ENCODE results near the gene CARD6. TPM values are rescaled to one million over a fixed set of nuclear protein-coding genes. Genes with fewer than 3 reads are reported as not detected.

CARD6 gene
- total and polyA plus RNA-seq, 9 of the 15 experiments (the other 6 are each of a cell fraction or from before 2014, with no cell fraction given), result 3.5 to 8.3 (median 5.9) TPM

DNA sequence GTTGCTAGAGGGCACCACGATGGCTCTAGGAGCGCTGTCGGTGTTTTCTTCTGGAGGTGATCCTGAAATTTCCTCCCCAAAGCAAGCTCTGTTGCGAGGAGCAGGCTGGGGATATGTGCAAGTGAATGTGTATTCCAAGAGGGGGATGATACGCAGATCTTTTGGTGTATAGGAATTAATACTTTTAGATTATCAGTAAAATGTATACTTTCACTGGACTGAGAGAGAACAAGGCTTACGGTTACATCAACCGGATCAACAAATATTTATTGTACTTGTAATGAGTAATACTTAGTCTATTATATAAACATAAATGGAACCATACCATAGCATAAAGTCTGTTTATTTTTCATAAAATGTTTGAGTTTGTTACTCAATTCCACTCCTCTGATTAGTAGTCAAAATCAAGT lies 42.4 kb upstream of the CARD6 start (continued):
- TF ChIP-seq ILF3 (IDR thresholded peaks at IDR 0.05; ENCODE audit: borderline replicate concordance) (0 out of 2 replicates have a peak, but pooled peaks have one; percentile 15), XRCC5 (IDR thresholded peaks at IDR 0.05; ENCODE audit: low read depth, low read length) (no peak), PRPF4 (IDR thresholded peaks at IDR 0.05; ENCODE audit: insufficient read depth, low read depth, low read length, poor library complexity, severe bottlenecking) (no peak), FOXK2 (conservative IDR thresholded peaks at IDR 0.05 in 1 of 2, IDR thresholded peaks at IDR 0.05 in 1 of 2; ENCODE audit: low read depth in 2 of 2) (peak in 1 of 2 experiments; percentile 60; a peak in 1 of 4 replicates), ELF1 (tag; IDR thresholded peaks at IDR 0.05) (no peak), GABPB1 (CRISPR knock-in tag; IDR thresholded peaks at IDR 0.05) (no peak), HMG20A (CRISPR knock-in tag; conservative IDR thresholded peaks at IDR 0.05) (no peak; the same call in 1 of the 2 replicates), REST (IDR thresholded peaks at IDR 0.05; ENCODE audit: borderline replicate concordance) (no peak), REST (CRISPR knock-in tag; IDR thresholded peaks at IDR 0.05; ENCODE audit: low read depth) (no peak), U2AF2 (optimal IDR thresholded peaks at IDR 0.05; ENCODE audit: low read depth, low read length) (no peak), SPI1 (IDR thresholded peaks at IDR 0.05; ENCODE audit: borderline replicate concordance, low read depth, low read length) (no peak), SMAD3 (CRISPR knock-in tag; conservative IDR thresholded peaks at IDR 0.05) (no peak), NR2F6 (CRISPR knock-in tag; IDR thresholded peaks at IDR 0.05) (no peak), JUND (IDR thresholded peaks at IDR 0.05; ENCODE audit: borderline replicate concordance, low read depth, low read length) (peak; percentile 19), JUND (tag; IDR thresholded peaks at IDR 0.05; ENCODE audit: borderline replicate concordance, low read depth, low read length) (no peak)
- TF ChIP-seq, protein P1, sequence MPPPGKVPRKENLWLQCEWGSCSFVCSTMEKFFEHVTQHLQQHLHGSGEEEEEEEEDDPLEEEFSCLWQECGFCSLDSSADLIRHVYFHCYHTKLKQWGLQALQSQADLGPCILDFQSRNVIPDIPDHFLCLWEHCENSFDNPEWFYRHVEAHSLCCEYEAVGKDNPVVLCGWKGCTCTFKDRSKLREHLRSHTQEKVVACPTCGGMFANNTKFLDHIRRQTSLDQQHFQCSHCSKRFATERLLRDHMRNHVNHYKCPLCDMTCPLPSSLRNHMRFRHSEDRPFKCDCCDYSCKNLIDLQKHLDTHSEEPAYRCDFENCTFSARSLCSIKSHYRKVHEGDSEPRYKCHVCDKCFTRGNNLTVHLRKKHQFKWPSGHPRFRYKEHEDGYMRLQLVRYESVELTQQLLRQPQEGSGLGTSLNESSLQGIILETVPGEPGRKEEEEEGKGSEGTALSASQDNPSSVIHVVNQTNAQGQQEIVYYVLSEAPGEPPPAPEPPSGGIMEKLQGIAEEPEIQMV (tag; conservative IDR thresholded peaks at IDR 0.05; ENCODE audit: low read depth), result no peak
- TF ChIP-seq, protein P2, sequence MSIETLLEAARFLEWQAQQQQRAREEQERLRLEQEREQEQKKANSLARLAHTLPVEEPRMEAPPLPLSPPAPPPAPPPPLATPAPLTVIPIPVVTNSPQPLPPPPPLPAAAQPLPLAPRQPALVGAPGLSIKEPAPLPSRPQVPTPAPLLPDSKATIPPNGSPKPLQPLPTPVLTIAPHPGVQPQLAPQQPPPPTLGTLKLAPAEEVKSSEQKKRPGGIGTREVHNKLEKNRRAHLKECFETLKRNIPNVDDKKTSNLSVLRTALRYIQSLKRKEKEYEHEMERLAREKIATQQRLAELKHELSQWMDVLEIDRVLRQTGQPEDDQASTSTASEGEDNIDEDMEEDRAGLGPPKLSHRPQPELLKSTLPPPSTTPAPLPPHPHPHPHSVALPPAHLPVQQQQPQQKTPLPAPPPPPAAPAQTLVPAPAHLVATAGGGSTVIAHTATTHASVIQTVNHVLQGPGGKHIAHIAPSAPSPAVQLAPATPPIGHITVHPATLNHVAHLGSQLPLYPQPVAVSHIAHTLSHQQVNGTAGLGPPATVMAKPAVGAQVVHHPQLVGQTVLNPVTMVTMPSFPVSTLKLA (conservative IDR thresholded peaks at IDR 0.05), result peak; percentile 6 to 34; a peak in 1 of 4 replicates
